HG02642 (cell line): ENCODE results near the gene MECR.
"Not testable (repeated sequence)": the region's sequence is repeated elsewhere in the genome, so short reads cannot be mapped to it uniquely, and the experiment has no call there.

ENCODE experiments used
- ATAC-seq: cut with Tn5 transposase; IDR thresholded peaks from one replicate; pipeline ENCODE4 v1.9.1; 2021; ENCODE audit warnings: mild to moderate bottlenecking; ENCODE audit not compliant: unreplicated experiment, poor library complexity

MECR gene

DNA sequence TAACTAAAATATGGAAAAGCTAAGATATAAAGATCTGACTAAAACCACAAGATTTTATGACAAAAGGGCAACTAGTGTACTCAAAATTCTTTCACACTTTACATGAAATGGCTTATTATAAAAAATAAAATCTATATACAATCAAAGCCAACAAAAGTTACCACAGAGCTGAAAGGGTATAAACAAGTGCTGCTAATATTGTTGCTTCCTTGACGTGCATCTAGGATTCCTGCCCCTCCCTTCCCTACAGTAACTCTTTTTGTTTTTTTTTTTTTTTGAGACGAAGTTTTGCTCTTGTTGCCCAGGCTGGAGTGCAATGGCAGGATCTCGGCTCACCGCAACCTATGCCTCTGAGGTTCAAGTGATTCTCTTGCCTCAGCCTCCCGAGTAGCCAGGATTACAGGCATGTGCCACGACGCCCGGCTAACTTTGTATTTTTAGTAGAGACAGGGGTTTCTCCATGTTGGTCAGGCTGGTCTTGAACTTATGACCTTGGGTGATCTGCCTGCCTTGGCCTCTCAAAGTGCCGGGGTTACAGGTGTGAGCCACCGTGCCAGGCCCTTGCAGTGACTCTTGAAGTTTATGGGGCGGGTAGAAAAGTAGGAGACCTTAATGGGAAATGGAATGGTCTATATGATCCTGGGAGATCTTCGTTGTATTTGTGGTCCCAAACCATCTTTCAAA is 53.6 kb downstream of the MECR start:
- no peak for ATAC-seq

DNA sequence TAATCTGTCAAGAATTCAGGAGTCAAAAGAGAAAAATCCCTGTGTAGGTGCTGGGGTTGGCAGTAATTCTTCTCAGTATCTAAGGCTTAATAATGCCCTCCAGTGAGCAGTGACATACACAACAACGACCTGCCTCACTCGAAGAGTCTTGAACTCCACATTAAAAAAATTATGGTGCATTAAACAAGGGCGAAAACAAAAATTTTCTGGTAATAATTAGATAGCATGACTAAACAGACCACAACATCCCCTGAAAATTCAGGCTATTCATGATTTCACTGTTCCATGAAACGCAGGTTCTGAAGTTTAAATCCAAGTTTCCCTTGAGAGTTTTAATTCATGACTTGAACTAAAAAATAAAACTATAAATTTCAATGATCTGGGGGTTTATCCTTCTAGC is 54.2 kb downstream of the MECR start:
- ATAC-seq: no peak

- no peak for ATAC-seq
These were observed 58.3 kb downstream of the MECR start for GRCh38 chr1:29172415-29172939.

DNA sequence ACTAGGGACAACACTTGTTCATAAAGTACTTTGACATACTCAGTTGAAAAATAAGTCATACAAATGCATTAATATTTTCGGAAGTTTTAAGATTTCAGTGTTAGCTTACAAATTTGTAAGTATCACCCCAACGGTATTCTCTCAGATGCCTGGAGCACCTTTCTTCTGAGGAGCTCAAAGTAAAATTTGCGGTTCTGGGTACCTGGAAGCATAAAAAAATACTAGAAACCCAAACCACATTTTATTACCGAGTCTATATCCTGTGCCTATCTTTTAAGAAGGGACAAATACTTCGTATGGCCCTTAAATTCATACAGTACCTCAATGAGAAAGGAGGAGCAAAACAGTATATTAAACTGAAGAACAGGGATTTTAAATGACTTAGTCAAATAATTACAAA is 59.2 kb downstream of the MECR start:
- no peak for ATAC-seq

GRCh38 chr1:29171089-29171488 is 59.6 kb downstream of the MECR start:
- no peak for ATAC-seq

DNA sequence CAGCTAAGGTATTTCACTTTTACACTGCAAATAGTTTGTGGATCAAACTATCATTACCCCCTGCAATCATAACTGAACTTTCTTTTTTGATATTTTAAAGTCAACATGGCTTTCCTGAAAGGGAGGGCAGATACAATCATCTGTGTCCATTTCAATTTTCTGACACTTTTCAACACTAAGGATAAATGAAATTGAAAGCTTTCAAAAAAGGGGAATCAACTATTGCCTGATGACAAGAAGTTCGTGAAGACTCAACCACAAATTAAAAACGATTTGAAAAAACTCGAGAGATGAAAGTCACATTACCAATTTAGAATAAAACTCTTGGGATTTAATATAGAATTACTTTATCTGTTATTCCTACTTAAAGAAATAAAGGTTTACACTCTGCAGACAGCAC is 60.8 kb downstream of the MECR start:
- ATAC-seq: no peak

DNA sequence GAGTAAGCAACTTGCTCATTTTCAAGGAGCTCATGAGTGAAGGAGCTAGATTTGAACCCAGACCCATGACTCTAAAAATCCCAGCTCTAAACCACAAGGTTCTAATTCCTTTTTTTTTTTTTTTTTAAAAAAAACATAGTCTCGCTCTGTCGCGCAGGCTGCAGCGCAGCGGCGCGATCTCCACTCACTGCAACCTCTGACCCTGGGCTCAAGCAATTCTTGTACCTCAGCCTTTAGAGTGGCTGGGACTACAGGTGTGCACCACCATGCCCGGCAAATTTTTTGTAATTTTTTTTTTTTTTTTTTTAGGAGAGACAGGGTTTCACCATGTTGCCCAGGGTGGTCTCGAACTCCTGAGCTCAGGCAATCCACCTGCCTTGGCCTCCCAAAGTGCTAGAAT is 62.8 kb downstream of the MECR start:
- ATAC-seq: no peak

DNA sequence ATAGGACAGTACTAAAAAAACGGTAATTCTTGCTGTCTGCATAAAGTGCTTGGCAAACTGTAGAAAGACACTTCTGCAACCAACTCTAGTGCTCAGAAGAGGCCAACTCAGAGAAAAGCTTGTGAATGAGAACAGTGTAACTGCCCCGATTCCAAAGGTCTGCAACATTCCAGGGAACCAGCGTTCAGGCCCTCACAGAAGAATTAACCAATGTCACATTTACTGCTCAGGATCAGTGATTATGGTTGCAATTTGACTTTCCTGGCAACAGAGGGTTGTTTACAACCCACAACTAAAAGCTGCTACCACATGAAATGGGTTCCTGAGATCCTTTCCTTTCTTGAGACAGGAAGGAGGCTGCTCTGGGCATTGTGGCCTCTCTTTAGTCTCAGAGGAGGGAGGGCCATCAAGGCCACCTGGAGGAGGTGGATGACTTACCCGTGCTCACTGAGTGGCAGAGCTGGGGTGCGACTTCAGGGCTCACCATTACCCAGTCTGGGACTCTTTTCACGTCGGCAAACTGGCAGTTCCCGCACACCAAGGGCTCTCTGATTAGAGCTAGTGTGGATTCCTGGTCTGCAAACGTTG is 64.3 kb downstream of the MECR start:
- no peak for ATAC-seq

DNA sequence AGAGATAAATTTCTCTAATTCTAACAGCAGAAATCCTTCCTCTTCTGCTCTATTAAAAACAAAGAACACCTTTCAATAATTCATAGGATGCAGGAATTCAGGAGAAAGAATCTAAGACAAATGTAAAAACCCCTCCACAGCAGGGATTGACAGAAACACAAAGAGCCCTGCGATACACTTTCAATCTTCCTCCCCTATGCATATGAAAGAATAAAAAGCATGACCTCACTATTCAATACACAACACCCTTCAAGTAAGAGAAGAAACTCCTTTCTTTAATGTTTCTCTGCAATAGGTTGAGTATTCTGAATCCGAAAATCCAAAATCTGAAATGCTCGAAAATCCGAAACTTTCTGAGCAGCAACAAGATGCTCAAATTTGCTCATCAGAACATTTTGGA is 66.1 kb downstream of the MECR start:
- ATAC-seq: no peak

DNA sequence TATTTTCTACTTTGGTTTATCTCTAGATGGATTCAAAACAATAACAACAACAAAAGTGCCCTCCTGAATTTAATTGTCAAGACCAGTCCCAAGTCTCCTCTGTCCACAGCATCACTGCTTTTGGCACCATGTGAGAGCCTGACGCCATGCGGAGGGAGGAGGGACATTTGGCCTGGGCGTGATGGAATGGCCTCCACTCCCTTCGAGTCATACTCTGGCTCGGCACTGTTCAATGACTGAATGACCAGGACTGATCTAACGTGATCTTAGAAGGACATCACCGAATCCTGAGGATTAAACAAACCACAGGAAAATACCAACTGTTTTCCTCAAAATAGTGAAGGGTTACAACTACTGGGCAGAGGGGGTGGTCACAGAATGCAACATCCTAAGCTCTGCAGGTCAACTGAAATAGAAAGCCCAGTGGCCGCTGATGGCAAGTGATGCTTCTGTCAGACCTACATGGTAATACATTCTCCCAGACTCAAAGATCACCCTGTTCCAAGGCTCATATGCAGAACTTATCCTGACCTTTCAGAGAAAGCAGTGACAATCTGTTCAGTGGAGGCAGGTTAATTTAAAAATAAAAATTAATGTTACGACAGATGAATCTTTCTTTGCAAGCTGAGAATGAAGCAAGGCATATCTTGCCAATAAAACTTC is 68.1 kb downstream of the MECR start:
- no peak for ATAC-seq

- no peak for ATAC-seq
These were observed 68.7 kb downstream of the MECR start for GRCh38 chr1:29162025-29162424.

DNA sequence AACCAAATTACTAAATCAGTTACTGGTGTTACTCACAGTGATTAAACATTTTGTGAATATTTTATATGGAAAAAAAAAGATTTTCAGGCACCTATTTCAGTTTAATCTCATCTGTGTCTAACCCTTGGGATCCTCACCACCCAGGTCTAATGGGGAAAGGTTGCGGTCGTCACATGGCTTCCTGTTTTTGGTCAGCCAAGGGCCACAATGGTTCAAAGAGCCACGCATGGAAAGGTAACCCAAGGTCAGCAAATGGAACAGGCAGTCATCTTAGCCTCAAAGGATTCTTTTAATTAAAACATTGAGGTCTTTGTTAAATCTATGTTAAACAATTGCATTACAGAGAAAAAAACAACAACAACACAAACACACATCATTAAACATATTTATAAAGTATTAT is 71.0 kb downstream of the MECR start:
- no peak for ATAC-seq

DNA sequence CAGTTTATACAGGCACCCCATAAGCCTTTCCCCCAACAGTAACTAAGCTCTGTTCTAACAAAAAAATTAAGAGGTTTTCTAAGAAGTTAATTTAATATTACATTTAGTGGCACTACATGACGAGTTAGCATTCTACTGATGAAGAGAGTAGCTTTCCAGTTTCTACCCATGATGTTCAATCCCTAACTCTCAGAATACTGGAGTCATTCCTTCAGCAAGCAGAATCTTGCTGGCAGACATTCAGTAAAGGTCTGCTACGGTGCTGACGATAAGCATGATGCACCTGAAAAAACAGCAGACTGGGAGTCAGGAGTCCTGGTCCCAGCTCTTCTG is 73.5 kb downstream of the MECR start:
- ATAC-seq: no peak

- ATAC-seq: no peak
These were observed 74.0 kb downstream of the MECR start for GRCh38 chr1:29156543-29157268.

DNA sequence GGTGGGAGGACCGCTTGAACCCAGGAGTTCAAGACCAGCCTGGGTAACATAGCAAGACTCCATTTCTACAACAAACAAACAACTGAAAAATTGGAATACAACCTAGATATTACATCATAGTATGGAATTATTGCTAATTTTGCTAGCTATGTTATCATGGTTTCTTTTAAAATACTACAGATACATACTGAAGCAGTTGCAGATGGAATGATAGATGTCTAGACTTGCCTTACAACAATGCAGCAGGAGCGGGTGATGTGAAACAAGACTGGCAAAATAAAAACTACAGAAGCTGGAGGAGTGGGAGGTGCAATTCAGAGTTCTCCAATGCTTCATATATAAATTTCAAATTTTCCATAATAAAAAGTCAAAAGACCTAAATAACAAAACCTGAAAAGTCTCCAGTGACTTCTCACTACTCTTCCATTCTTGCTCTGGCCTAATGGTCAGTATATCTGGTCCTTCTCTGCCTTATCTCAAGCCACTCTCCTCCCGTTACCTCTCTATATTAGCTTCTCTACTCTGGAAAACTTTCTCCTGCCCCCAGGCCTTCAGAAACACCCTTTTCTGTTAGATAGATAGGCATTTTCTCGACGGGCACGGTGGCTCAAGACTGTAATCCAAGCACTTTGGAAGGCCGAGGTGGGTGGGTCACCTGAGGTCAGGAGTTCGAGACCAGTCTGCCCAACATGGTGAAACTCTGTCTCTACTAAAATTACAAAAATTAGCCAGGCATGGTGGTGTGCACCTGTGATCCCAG is 78.5 kb downstream of the MECR start:
- ATAC-seq: no peak

DNA sequence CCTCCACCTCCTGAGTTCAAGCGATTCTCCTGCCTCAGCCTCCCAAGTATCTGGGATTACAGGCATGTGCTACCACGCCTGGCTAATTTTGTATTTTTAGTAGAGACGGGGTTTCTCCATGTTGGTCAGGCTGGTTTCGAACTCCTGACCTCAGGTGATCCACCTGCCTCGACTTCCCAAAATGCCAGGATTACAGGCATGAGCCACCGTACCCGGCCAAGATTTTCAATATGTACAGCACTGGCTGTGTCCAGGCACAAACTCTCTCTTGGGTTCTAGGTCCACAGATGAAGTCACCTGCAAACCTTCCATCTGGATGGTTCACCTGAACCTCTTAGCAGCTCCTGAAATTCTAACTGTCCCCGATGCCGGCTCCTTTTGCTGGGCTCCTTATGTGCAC is 80.4 kb downstream of the MECR start:
- ATAC-seq: not testable (repeated sequence)

DNA sequence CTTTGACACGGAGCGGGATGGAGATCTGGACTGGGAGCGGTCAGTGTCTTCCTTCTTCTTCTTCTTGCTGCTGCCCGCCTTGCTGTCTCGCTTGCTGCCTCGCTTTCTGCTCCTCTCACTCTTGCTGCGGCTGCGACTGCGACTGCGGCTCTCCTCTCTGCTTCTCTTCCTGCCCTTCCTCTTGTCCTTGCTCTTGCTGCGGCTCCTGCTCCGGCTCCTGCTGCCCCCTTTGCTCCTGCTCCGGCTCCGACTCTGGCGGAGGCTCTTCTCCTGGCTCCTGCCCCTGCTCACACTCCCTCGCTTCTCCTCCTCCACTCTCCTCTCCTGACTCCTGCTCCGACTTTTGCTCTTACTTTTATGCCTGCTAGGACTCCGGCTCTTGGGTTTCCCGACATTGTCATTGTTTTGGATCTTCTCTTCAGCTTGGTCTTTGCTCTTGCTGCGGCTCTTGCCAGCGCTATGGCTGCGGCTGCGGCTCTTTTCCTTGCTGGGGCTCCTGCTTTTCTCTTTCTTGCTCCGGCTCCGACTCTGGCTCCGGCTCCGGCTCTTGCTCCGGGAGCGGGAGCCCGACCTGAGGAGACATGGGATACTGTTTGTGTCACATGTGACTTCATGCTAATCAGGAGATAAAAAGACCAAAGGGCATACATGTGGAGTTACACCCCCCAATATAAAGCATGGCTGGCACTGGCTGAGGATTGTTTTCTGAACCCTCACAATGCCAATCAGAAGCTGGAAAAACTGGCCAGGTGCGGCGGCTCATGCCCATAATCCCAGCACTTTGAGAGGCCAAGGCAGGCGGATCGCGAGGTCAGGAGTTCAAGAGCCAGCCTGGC is 81.9 kb downstream of the MECR start:
- no peak for ATAC-seq

GRCh38 chr1:29145739-29146437 is 84.8 kb downstream of the MECR start:
- ATAC-seq: no peak

- ATAC-seq: no peak
These were observed 86.6 kb downstream of the MECR start for GRCh38 chr1:29144178-29144577.
